Neural cell (in vitro differentiated cells): ENCODE results near the gene CFAP221. TPM values are rescaled to one million over a fixed set of nuclear protein-coding genes. Genes with fewer than 3 reads are reported as not detected.

ENCODE experiments used
- H2AFZ ChIP-seq: fragments of 200-600, 300-800 bp; sonication (generic), shearing (Covaris generic); 2 replicates; pipeline ENCODE4 v1.6.0; 2014; ENCODE audit warnings: low read depth, mild to moderate bottlenecking, antibody characterized with exemption, low read length, moderate library complexity
- H3F3A ChIP-seq: fragments of 200-600 bp; shearing (Covaris generic); 2 replicates; pipeline ENCODE4 v1.6.1; 2016; ENCODE audit warnings: mild to moderate bottlenecking, moderate library complexity, mixed read lengths, antibody characterized with exemption, low read length; ENCODE audit not compliant: insufficient read depth, poor library complexity, severe bottlenecking
- H3K27ac ChIP-seq: fragments of 200-600, 300-800 bp; sonication (generic), shearing (Covaris generic); 2 replicates; pipeline ENCODE4 v1.5.1; 2014; ENCODE audit warnings: mild to moderate bottlenecking, low read length, moderate library complexity
- H3K27me3 ChIP-seq: fragments of 300-800, 200-600 bp; sonication (generic), shearing (Covaris generic); 2 replicates; pipeline ENCODE4 v1.6.0; 2014; ENCODE audit warnings: mild to moderate bottlenecking, low read depth, low read length, moderate library complexity; ENCODE audit not compliant: insufficient read depth
- H3K36me3 ChIP-seq: fragments of 300-800, 200-600 bp; sonication (generic), shearing (Covaris generic); 2 replicates; pipeline ENCODE4 v1.5.1; 2014; ENCODE audit warnings: mild to moderate bottlenecking, antibody characterized with exemption, low read length, moderate library complexity; ENCODE audit not compliant: insufficient read depth
- H3K4me2 ChIP-seq: fragments of 300-800, 200-600 bp; sonication (generic), shearing (Covaris generic); 2 replicates; pipeline ENCODE4 v1.6.0; 2014; ENCODE audit warnings: mild to moderate bottlenecking, low read length
- H3K4me3 ChIP-seq: fragments of 300-800, 200-600 bp; sonication (generic), shearing (Covaris generic); 2 replicates; pipeline ENCODE4 v1.5.1; 2014; ENCODE audit warnings: mild to moderate bottlenecking, low read length, moderate library complexity
- H3K79me2 ChIP-seq: fragments of 200-600 bp; shearing (Covaris generic); replicated peaks from 2 replicates; pipeline ENCODE4 v1.6.0; 2014; ENCODE audit warnings: mild to moderate bottlenecking, low read length, moderate library complexity; ENCODE audit not compliant: insufficient read depth
- H3K9ac ChIP-seq: fragments of 300-800, 200-600 bp; sonication (generic), shearing (Covaris generic); 2 replicates; pipeline ENCODE4 v1.6.1; 2016; ENCODE audit warnings: mild to moderate bottlenecking, low read length, mixed read lengths
- H3K9me2 ChIP-seq: fragments of 200-600 bp; shearing (Covaris generic); 2 replicates; pipeline ENCODE4 v1.6.1; 2016; ENCODE audit warnings: mild to moderate bottlenecking, low read length, mixed read lengths; ENCODE audit not compliant: insufficient read depth
- H3K9me3 ChIP-seq: fragments of 200-600, 300-800 bp; sonication (generic), shearing (Covaris generic); 2 replicates; pipeline ENCODE4 v1.6.1; 2016; ENCODE audit warnings: mild to moderate bottlenecking, mixed run types, low read length, moderate library complexity, mixed read lengths
- H4K20me1 ChIP-seq: fragments of 200-600 bp; shearing (Covaris generic); 2 replicates; pipeline ENCODE4 v1.6.1; 2016; ENCODE audit warnings: mild to moderate bottlenecking, mixed run types; ENCODE audit not compliant: insufficient read depth
- EP300 ChIP-seq: fragments of 450-650 bp; conservative IDR thresholded peaks from 2 replicates; pipeline ENCODE4 v1.6.1; 2014; ENCODE audit warnings: antibody characterized with exemption, mild to moderate bottlenecking, moderate library complexity; ENCODE audit not compliant: poor library complexity, severe bottlenecking
- EZH2 ChIP-seq: fragments of 200-600, 300-800 bp; shearing (Covaris generic), sonication (generic); IDR thresholded peaks from 2 replicates; pipeline ENCODE4 v1.6.1; 2014; ENCODE audit warnings: antibody characterized with exemption, low read length, borderline replicate concordance, mild to moderate bottlenecking; ENCODE audit not compliant: insufficient read depth, poor library complexity, severe bottlenecking
- MXI1 ChIP-seq: fragments of 450-650 bp; conservative IDR thresholded peaks from 2 replicates; pipeline ENCODE4 v1.6.1; 2014; ENCODE audit warnings: antibody characterized with exemption, mild to moderate bottlenecking; ENCODE audit not compliant: poor library complexity, severe bottlenecking
- POLR2AphosphoS5 ChIP-seq: IDR thresholded peaks from 2 replicates; pipeline ENCODE4 v1.6.1; 2012
- RAD21 ChIP-seq: fragments of 450-650 bp; conservative IDR thresholded peaks from 2 replicates; pipeline ENCODE4 v1.6.1; 2014; ENCODE audit warnings: antibody characterized with exemption, mild to moderate bottlenecking, moderate library complexity
- SMC3 ChIP-seq: fragments of 450-650 bp; conservative IDR thresholded peaks from 2 replicates; pipeline ENCODE4 v1.6.1; 2014; ENCODE audit warnings: antibody characterized with exemption, mild to moderate bottlenecking, moderate library complexity; ENCODE audit not compliant: poor library complexity
- TAF1 ChIP-seq: IDR thresholded peaks from 2 replicates; pipeline ENCODE4 v1.6.1; 2012; ENCODE audit warnings: low read depth
- polyA plus RNA-seq: library from polyadenylated mRNA; depleted of rRNA; stranded (reverse); fragments of >200 nt; gene quantifications from 2 replicates; pipeline ENCODE4 v1.2.3, GENCODE V29; 2014
- TF ChIP-seq, protein P1 (sequence below): IDR thresholded peaks from 2 replicates; pipeline ENCODE4 v1.6.1; 2012; ENCODE audit warnings: borderline replicate concordance
- TF ChIP-seq, protein P2 (sequence below): fragments of 450-650 bp; IDR thresholded peaks from 2 replicates; pipeline ENCODE4 v1.5.1; 2014; ENCODE audit warnings: antibody characterized with exemption, mild to moderate bottlenecking, moderate library complexity; ENCODE audit not compliant: poor library complexity, severe bottlenecking

The CFAP221 gene
- polyA plus RNA-seq, 1 donor from 2014 or later = 7.0 TPM

DNA sequence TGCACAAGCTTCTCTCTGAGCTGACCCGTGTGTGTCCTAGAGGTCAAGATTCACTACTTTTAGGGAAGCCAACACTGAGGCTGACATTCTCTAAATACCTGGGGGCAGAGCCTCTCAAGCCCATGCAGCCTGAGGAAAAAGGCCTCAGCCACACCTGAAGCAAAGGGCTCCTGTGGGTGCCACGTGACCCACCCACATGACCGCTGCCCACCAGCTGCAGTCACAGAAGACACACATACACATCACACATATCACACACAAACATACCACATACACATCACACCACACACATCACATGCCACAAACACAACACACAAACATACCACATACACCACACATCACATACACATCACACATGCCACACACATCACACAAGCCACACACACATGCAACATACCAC, 149.3 kb downstream of the CFAP221 start:
- no peak overlapping the region for H2AFZ ChIP-seq
- no peaks in the 10 kb centered on the region for H3K9me2 ChIP-seq
- H4K20me1 ChIP-seq = no peaks in the 10 kb centered on the region
- no peaks in the 10 kb centered on the region for H3F3A ChIP-seq
- no peak overlapping the region for H3K4me2 ChIP-seq
- H3K4me3 ChIP-seq = no peak overlapping the region
- no peaks in the 10 kb centered on the region for H3K36me3 ChIP-seq
- H3K27ac ChIP-seq = no peak overlapping the region
- H3K9ac ChIP-seq = no peak overlapping the region
- no peaks in the 10 kb centered on the region for H3K27me3 ChIP-seq
- no peaks in the 10 kb centered on the region for H3K9me3 ChIP-seq
- no peaks in the 10 kb centered on the region for H3K79me2 ChIP-seq
- TF ChIP-seq, protein P1, sequence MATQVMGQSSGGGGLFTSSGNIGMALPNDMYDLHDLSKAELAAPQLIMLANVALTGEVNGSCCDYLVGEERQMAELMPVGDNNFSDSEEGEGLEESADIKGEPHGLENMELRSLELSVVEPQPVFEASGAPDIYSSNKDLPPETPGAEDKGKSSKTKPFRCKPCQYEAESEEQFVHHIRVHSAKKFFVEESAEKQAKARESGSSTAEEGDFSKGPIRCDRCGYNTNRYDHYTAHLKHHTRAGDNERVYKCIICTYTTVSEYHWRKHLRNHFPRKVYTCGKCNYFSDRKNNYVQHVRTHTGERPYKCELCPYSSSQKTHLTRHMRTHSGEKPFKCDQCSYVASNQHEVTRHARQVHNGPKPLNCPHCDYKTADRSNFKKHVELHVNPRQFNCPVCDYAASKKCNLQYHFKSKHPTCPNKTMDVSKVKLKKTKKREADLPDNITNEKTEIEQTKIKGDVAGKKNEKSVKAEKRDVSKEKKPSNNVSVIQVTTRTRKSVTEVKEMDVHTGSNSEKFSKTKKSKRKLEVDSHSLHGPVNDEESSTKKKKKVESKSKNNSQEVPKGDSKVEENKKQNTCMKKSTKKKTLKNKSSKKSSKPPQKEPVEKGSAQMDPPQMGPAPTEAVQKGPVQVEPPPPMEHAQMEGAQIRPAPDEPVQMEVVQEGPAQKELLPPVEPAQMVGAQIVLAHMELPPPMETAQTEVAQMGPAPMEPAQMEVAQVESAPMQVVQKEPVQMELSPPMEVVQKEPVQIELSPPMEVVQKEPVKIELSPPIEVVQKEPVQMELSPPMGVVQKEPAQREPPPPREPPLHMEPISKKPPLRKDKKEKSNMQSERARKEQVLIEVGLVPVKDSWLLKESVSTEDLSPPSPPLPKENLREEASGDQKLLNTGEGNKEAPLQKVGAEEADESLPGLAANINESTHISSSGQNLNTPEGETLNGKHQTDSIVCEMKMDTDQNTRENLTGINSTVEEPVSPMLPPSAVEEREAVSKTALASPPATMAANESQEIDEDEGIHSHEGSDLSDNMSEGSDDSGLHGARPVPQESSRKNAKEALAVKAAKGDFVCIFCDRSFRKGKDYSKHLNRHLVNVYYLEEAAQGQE = no peak
- TF ChIP-seq RAD21 (no peak), POLR2AphosphoS5 (no peak), MXI1 (no peak), EP300 (no peak), SMC3 (no peak), TAF1 (no peak), EZH2 (no peak)
- TF ChIP-seq, protein P2, sequence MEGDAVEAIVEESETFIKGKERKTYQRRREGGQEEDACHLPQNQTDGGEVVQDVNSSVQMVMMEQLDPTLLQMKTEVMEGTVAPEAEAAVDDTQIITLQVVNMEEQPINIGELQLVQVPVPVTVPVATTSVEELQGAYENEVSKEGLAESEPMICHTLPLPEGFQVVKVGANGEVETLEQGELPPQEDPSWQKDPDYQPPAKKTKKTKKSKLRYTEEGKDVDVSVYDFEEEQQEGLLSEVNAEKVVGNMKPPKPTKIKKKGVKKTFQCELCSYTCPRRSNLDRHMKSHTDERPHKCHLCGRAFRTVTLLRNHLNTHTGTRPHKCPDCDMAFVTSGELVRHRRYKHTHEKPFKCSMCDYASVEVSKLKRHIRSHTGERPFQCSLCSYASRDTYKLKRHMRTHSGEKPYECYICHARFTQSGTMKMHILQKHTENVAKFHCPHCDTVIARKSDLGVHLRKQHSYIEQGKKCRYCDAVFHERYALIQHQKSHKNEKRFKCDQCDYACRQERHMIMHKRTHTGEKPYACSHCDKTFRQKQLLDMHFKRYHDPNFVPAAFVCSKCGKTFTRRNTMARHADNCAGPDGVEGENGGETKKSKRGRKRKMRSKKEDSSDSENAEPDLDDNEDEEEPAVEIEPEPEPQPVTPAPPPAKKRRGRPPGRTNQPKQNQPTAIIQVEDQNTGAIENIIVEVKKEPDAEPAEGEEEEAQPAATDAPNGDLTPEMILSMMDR = no peak

DNA sequence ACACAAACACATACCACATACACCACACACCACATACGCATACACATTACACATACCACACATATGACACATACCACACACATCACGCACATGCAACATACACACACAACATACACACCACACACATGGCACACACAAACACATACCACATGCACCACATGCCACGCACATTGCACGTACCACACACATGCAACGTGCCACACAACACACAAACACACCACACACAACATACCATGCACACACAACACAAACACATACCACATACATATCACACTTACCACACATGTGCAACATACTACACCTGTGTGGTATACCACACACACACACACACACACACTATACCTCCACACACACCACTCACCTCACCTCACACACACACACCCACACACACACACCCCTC, 149.7 kb downstream of the CFAP221 start:
- Histone ChIP-seq H3K9ac (peak overlapping the region; percentile 47), H3K4me3 (no peak overlapping the region), H3K79me2 (no peaks in the 10 kb centered on the region), H3K4me2 (no peak overlapping the region), H3K27ac (no peak overlapping the region), H3K9me2 (no peaks in the 10 kb centered on the region), H3K36me3 (no peaks in the 10 kb centered on the region), H3K27me3 (no peaks in the 10 kb centered on the region), H2AFZ (no peak overlapping the region), H3K9me3 (no peaks in the 10 kb centered on the region), H3F3A (no peaks in the 10 kb centered on the region), H4K20me1 (no peaks in the 10 kb centered on the region)
- TF ChIP-seq MXI1 (no peak), SMC3 (no peak), EZH2 (no peak), POLR2AphosphoS5 (no peak), RAD21 (no peak), TAF1 (no peak), EP300 (no peak)
- TF ChIP-seq, protein P2 = no peak
- TF ChIP-seq, protein P1 = no peak
